ENCODE results near the gene ATG13.

DNA sequence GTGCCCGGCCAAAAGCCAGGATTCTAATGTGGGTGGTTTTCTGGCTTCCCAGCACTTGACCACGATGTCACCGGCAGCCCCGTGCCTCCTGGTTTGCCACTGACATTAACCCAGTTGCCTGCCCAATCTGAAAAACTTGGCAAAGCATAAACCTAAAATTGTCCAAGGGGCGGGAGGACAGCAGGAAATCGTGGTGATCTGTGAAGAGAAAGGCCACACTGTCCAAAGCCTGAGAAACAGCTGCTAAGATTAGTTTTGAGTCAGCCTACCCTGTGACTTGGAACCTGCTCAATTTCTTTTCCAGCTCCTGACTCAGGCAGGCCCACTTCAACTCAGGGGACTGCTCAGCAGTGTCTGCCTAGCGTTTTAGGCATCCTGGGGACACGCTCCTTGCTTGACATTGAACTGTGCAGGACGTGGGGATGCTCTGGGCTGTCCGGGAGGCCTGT is 93.5 kb downstream of the ATG13 start:
- TF ChIP-seq POLR2AphosphoS5 (IDR thresholded peaks at IDR 0.05; ENCODE audit: low read depth, low read length) = no peak
- TF ChIP-seq SIN3A (IDR thresholded peaks at IDR 0.05; ENCODE audit: borderline replicate concordance, insufficient read depth, low read length) = no peak
- TF ChIP-seq, protein P1, sequence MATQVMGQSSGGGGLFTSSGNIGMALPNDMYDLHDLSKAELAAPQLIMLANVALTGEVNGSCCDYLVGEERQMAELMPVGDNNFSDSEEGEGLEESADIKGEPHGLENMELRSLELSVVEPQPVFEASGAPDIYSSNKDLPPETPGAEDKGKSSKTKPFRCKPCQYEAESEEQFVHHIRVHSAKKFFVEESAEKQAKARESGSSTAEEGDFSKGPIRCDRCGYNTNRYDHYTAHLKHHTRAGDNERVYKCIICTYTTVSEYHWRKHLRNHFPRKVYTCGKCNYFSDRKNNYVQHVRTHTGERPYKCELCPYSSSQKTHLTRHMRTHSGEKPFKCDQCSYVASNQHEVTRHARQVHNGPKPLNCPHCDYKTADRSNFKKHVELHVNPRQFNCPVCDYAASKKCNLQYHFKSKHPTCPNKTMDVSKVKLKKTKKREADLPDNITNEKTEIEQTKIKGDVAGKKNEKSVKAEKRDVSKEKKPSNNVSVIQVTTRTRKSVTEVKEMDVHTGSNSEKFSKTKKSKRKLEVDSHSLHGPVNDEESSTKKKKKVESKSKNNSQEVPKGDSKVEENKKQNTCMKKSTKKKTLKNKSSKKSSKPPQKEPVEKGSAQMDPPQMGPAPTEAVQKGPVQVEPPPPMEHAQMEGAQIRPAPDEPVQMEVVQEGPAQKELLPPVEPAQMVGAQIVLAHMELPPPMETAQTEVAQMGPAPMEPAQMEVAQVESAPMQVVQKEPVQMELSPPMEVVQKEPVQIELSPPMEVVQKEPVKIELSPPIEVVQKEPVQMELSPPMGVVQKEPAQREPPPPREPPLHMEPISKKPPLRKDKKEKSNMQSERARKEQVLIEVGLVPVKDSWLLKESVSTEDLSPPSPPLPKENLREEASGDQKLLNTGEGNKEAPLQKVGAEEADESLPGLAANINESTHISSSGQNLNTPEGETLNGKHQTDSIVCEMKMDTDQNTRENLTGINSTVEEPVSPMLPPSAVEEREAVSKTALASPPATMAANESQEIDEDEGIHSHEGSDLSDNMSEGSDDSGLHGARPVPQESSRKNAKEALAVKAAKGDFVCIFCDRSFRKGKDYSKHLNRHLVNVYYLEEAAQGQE (IDR thresholded peaks at IDR 0.05; ENCODE audit: insufficient read depth in 1 of 2, low read depth in 2 of 2, low read length in 2 of 2) = no peak

All from PFSK-1 (cell line).